GM18868 (cell line): ENCODE data around the gene SLC16A5.

Source experiments
- ATAC-seq: cut with Tn5 transposase; IDR thresholded peaks from one replicate; pipeline ENCODE4 v1.9.1; 2021; ENCODE audit warnings: mild to moderate bottlenecking, moderate library complexity; ENCODE audit not compliant: unreplicated experiment

The SLC16A5 gene

GRCh38 chr17:75155191-75155601 lies 67.4 kb downstream of the SLC16A5 start:
- ATAC-seq: no peak
